Measurements from ENCODE around the gene MMP24.
A peak's percentile ranks its signal among the peaks of the same experiment; 100 is the strongest.

Gene MMP24

DNA sequence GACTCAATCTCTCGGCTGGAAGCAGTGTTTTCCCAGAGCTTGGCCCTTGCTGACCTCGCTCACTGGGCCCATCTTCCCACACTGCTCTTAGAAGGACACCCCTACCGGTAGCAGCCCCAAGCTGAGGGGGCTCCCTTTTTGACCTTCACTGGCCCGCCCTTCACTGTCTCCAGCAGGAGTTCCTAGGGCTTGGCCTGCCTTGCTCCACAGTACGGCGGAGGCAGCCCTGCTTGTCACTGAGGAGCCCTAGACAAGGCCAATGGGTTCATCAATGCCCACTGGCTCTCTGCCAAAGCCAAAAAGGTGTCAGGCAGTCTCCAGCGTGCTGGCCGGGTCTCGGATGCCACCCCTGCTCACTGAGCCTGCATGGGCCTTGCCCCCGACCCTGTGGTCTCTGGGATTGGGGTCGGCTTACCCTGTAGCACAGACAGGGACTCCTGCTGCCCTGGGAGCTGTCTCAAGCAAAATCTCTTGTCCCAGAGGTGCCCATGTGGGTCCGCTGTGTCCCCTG is 49.3 kb downstream of the MMP24 start:
- TF ChIP-seq, protein P1, sequence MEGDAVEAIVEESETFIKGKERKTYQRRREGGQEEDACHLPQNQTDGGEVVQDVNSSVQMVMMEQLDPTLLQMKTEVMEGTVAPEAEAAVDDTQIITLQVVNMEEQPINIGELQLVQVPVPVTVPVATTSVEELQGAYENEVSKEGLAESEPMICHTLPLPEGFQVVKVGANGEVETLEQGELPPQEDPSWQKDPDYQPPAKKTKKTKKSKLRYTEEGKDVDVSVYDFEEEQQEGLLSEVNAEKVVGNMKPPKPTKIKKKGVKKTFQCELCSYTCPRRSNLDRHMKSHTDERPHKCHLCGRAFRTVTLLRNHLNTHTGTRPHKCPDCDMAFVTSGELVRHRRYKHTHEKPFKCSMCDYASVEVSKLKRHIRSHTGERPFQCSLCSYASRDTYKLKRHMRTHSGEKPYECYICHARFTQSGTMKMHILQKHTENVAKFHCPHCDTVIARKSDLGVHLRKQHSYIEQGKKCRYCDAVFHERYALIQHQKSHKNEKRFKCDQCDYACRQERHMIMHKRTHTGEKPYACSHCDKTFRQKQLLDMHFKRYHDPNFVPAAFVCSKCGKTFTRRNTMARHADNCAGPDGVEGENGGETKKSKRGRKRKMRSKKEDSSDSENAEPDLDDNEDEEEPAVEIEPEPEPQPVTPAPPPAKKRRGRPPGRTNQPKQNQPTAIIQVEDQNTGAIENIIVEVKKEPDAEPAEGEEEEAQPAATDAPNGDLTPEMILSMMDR (conservative IDR thresholded peaks at IDR 0.05): no peak
- TF ChIP-seq ZFX (IDR thresholded peaks at IDR 0.05): no peak
- 0 out of 2 replicates have a peak overlapping the region, but pooled peaks have one; percentile 86 for H3K27ac ChIP-seq

DNA sequence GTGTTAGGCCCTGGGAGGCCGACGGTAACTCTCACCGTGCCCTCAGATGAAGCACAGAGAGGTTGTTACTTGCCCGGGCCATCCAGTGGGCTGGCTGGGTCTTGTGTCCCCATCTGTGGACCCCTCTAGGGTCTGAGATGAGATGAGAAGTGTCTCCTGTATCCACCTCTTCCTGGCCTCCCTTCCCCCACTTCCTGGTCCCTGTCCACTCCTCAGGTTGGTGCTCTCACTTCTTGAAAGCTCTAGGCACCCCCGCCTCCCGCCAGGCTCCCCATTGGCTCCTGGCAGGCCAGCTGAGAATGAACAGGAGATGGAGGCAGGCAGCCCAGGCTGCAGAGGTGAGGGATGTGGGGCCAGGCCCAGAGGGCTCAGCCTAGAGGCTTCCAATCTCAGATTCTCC is 49.9 kb downstream of the MMP24 start:
- TF ChIP-seq ZFX (IDR thresholded peaks at IDR 0.05): no peak
- TF ChIP-seq, protein P1 (conservative IDR thresholded peaks at IDR 0.05): no peak
- H3K27ac ChIP-seq: peak overlapping the region; percentile 86

DNA sequence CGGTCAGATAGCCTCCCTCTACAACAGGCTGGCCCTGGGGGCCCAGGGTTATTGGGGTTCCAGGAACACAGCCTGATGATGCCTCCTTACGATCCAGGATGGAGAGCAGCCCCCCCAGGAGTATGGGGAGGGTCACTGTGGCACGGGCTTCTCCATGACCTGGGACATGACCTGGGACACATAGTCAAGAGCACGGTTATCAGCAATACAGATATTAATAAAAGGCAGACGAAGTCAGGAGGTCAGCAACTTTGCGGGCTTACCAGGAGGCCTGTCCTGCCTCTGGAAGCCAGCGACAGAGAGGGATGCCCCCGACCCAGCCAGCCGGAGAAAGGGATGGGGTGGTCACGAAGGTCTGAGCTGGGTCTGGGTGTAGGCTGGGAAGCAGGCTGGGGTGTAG is 50.6 kb downstream of the MMP24 start:
- peak overlapping the region; percentile 86 for H3K27ac ChIP-seq
- no peak for TF ChIP-seq ZFX (IDR thresholded peaks at IDR 0.05)
- TF ChIP-seq, protein P1 (conservative IDR thresholded peaks at IDR 0.05): no peak

DNA sequence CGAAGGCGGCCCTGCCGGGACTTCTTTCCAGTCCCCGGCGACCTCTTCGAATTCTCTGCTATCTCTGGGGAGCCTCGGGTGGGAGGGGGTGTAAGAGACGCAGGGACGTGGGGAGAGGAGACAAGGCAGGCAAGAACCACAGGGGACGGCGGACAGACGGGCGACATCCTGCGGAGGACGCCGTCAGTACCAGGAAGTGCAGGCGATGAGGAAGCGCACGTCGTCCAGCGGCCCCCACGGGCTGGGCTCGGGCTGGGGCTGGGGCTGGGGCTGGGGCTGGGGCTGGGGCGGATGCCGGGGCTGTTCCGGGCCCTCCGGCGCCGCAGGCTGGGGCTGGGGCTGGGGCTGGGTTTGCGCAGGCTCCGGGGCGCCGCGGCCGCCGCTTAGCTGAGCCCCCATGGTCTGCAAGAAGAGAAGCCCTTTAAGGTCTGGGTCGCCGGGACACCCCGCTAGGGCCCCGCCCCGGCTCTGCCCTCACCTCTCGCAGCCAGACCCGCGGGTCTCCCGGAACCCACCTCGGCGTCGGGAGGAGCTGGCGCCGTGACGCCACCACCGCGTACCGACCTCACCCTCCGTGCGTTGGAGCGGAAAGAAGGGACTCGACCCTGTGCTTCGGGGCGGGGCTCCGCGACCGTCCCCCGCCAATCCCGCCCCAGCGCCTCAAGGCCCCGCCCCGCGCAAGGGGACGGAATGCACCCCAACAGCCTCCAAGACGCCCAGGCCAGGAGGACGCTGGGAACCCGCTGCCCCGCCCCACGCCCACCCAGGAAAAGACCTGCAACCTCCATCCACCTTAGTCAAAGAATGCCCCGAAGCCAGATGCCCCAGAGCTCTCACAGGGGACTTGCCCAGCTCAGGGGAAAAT is 51.3 kb downstream of the MMP24 start, which contains the start of gene MMP24OS:
Gene MMP24OS, minus strand, starts transcription at position 592 of the 865 bp plus-strand sequence. Its CDS starts 193 bp downstream, at position 399.
- no peak for TF ChIP-seq ZFX (IDR thresholded peaks at IDR 0.05)
- TF ChIP-seq, protein P1 (conservative IDR thresholded peaks at IDR 0.05): no peak; the same call in 1 of the 2 replicates
- H3K27ac ChIP-seq: peak within 1 kb of the TSS; percentile 86

DNA sequence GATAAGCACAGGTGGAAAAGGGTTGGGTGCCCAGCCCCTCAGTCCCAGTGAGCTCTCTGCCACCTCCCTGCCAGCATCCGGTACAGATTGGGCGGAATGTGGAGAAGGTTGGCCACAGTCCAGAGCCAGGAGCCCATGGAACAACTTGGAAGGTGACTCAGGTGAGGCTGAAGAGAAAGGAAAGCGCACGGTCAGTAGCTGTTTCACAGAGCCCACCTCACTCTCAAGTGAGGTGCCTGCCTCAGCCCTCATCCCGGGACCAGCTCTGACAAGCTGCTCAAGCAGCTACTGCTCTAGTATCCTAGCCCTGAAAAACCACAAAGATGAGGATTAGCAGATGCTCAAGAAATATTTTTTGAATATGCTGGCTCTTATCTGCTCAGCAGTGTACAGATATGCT is 52.5 kb downstream of the MMP24 start:
- H3K27ac ChIP-seq: no peak overlapping the region; the same call in 1 of the 2 replicates
- TF ChIP-seq ZFX (IDR thresholded peaks at IDR 0.05): no peak
- TF ChIP-seq, protein P1 (conservative IDR thresholded peaks at IDR 0.05): no peak

DNA sequence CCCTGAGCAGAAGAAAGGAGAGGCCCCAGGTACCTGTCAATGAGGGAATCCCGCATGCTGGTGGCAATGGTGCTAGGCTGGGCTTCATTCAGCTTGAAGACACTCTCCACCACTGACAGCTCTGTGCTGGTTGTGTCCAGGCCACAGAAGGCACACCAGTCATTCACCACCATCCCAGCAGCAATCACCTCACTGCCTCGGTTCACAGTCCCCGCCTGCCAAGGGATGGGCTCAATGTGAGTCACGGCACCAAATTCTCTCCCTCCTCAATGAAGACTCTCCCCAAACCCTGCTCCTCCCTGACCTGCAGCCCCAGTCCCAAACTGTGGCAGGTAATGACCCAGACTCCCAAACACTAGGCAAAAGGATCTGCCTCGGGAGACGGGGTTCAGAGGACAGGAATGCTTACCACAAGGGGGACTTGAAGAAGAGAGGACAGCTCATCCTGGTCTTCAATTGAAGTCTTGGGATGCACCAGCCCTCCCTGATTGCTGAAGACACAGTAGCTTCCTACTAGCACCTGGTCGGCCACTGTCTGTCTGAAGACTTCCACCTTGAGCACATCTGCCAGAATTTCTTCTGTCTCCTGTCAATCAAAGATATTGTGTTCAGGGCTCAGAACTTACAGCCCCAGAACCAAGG is 53.2 kb downstream of the MMP24 start:
- no peak overlapping the region for H3K27ac ChIP-seq
- TF ChIP-seq, protein P1 (conservative IDR thresholded peaks at IDR 0.05): no peak
- no peak for TF ChIP-seq ZFX (IDR thresholded peaks at IDR 0.05)

DNA sequence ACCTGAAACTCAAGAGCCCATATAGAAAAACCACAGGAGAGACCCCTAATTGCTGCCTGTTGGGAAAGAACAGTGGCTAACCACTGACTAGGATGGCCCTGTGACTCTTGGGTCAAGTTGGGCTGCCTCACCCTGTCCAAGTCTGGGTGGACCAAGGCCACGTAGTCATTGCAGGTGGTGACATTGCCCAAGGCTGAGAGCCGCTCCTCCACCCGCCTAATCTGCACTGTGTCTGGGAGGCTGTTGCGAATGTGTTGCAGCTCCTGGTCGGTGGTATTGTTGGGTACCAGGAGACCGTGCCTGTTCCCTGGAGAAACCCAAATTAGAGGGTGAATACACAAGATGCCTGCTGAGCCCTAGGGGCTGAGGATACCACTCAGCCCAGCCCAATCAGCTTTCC is 54.0 kb downstream of the MMP24 start:
- no peak overlapping the region for H3K27ac ChIP-seq
- TF ChIP-seq ZFX (IDR thresholded peaks at IDR 0.05): no peak
- TF ChIP-seq, protein P1 (conservative IDR thresholded peaks at IDR 0.05): no peak
